ENCODE data around the gene CASP6.

Gene CASP6

GRCh38 chr4:109701566-109702410 is 1.5 kb downstream of the CASP6 start:
- peak; percentile 7 for DNase-seq (ENCODE audit: low read depth)
- no peak for TF ChIP-seq CTCF (IDR thresholded peaks at IDR 0.05; ENCODE audit: low read length, missing control alignments)
- peak overlapping the region; percentile 78 for H3K4me3 ChIP-seq (replicated peaks; ENCODE audit: low read depth, low read length)

GRCh38 chr4:109699553-109700225 is 3.6 kb downstream of the CASP6 start:
- no peak for DNase-seq (ENCODE audit: low read depth)

DNA sequence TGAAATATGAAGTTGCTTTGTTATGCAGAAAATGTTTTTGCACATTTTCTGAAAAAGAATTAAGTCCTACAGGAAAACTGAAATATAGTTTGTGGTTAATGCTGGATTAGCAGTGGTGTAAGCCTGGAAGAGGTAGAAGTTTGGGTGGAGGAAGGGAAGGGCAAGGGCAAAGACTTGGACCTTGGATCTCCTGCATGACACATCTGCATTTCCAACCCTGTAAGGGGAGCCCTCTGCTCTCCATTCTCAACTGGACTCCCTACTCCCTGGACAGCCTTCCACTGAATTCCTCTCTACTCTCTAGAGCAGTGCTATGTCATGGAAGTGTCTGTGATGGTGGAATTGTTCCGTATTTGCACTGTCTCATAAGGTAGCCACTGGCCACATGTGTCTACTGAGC is 4.6 kb downstream of the CASP6 start:
- DNase-seq (ENCODE audit: low read depth), result no peak
- no peak overlapping the region for H3K4me3 ChIP-seq (replicated peaks; ENCODE audit: low read depth, low read length)
- TF ChIP-seq CTCF (IDR thresholded peaks at IDR 0.05; ENCODE audit: low read length, missing control alignments), result no peak

More at GRCh38 chr4:109699553-109700225, 3.6 kb downstream of the CASP6 start:
- H3K4me3 ChIP-seq (replicated peaks; ENCODE audit: low read depth, low read length), result no peak overlapping the region
- TF ChIP-seq CTCF (IDR thresholded peaks at IDR 0.05; ENCODE audit: low read length, missing control alignments), result no peak

DNA sequence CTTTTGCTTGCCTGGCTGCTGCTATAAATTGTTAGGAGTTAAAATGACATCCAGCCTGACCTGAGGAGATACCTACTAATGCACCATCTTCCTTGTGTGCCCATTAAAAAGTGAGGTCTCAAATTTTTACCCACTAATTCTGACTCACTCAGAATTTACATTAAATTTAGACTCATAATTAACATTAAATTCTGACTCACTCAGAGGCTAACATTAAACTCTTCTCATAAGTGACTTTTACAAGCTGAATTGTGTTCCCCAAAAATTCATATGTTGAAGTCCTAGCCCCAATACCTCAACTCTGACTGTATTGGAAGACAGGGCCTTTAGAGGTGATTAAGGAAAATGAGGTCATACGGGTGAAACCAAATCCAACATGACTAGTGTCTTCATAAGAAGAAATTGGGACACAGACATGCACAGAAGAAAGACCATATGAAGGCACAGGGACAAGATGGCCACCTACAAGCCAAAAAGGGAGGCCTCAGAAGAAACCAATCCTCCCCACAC is 11.8 kb downstream of the CASP6 start:
- no peak for DNase-seq (ENCODE audit: low read depth)
- TF ChIP-seq CTCF (IDR thresholded peaks at IDR 0.05; ENCODE audit: low read length, missing control alignments), result no peak
- H3K4me3 ChIP-seq (replicated peaks; ENCODE audit: low read depth, low read length), result no peak overlapping the region

DNA sequence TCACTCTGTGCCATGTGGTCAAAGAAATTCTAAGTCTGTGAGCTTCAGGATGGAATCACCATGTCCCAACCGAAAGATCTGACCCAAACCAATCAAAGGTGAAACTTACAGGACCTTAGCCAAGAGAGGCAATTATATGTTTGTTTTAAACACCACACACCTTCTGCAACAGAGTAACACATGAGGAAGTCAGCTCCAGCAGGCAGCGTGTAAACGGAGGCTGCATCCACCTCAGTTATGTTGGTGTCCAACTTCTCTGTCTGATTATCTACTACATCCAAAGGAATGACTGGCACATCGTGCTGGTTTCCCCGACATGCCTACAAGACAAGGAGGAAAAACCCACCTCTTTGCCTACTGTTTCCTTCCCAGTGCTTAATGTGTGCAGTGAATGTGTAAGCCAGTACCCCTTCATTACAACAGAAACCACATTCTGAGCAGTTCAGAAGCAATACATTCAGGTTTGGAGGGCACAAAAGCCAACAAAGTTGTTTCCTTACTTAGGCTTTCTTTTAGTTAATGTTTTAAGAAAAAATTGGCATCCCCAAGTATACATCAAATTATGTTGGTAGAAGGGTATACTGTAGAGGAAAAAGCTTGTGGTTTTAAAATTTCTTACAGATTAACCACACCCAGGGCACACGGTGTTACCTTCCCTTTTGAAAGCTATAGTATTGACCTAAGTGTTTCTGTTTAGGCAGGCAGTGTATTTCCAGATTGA is 12.4 kb downstream of the CASP6 start:
- no peak for DNase-seq (ENCODE audit: low read depth)
- TF ChIP-seq CTCF (IDR thresholded peaks at IDR 0.05; ENCODE audit: low read length, missing control alignments), result no peak
- no peak overlapping the region for H3K4me3 ChIP-seq (replicated peaks; ENCODE audit: low read depth, low read length)

GRCh38 chr4:109684727-109685126 is 18.5 kb downstream of the CASP6 start:
- TF ChIP-seq CTCF (IDR thresholded peaks at IDR 0.05; ENCODE audit: low read length, missing control alignments), result no peak
- no peak for DNase-seq (ENCODE audit: low read depth)
- H3K4me3 ChIP-seq (replicated peaks; ENCODE audit: low read depth, low read length), result no peak overlapping the region
